Neural cell (in vitro differentiated cells): Measurements from ENCODE around the gene NKD2. TPM values are rescaled to one million over a fixed set of nuclear protein-coding genes. Genes with fewer than 3 reads are reported as not detected.

Experiments used
- H2AFZ ChIP-seq: fragments of 200-600, 300-800 bp; sonication (generic), shearing (Covaris generic); 2 replicates; pipeline ENCODE4 v1.6.0; 2014; ENCODE audit warnings: low read depth, mild to moderate bottlenecking, antibody characterized with exemption, low read length, moderate library complexity
- H3F3A ChIP-seq: fragments of 200-600 bp; shearing (Covaris generic); 2 replicates; pipeline ENCODE4 v1.6.1; 2016; ENCODE audit warnings: mild to moderate bottlenecking, moderate library complexity, mixed read lengths, antibody characterized with exemption, low read length; ENCODE audit not compliant: insufficient read depth, poor library complexity, severe bottlenecking
- H3K27ac ChIP-seq: fragments of 200-600, 300-800 bp; sonication (generic), shearing (Covaris generic); 2 replicates; pipeline ENCODE4 v1.5.1; 2014; ENCODE audit warnings: mild to moderate bottlenecking, low read length, moderate library complexity
- H3K27me3 ChIP-seq: fragments of 300-800, 200-600 bp; sonication (generic), shearing (Covaris generic); 2 replicates; pipeline ENCODE4 v1.6.0; 2014; ENCODE audit warnings: mild to moderate bottlenecking, low read depth, low read length, moderate library complexity; ENCODE audit not compliant: insufficient read depth
- H3K36me3 ChIP-seq: fragments of 300-800, 200-600 bp; sonication (generic), shearing (Covaris generic); 2 replicates; pipeline ENCODE4 v1.5.1; 2014; ENCODE audit warnings: mild to moderate bottlenecking, antibody characterized with exemption, low read length, moderate library complexity; ENCODE audit not compliant: insufficient read depth
- H3K4me2 ChIP-seq: fragments of 300-800, 200-600 bp; sonication (generic), shearing (Covaris generic); 2 replicates; pipeline ENCODE4 v1.6.0; 2014; ENCODE audit warnings: mild to moderate bottlenecking, low read length
- H3K4me3 ChIP-seq: fragments of 300-800, 200-600 bp; sonication (generic), shearing (Covaris generic); 2 replicates; pipeline ENCODE4 v1.5.1; 2014; ENCODE audit warnings: mild to moderate bottlenecking, low read length, moderate library complexity
- H3K79me2 ChIP-seq: fragments of 200-600 bp; shearing (Covaris generic); replicated peaks from 2 replicates; pipeline ENCODE4 v1.6.0; 2014; ENCODE audit warnings: mild to moderate bottlenecking, low read length, moderate library complexity; ENCODE audit not compliant: insufficient read depth
- H3K9ac ChIP-seq: fragments of 300-800, 200-600 bp; sonication (generic), shearing (Covaris generic); 2 replicates; pipeline ENCODE4 v1.6.1; 2016; ENCODE audit warnings: mild to moderate bottlenecking, low read length, mixed read lengths
- H3K9me2 ChIP-seq: fragments of 200-600 bp; shearing (Covaris generic); 2 replicates; pipeline ENCODE4 v1.6.1; 2016; ENCODE audit warnings: mild to moderate bottlenecking, low read length, mixed read lengths; ENCODE audit not compliant: insufficient read depth
- H3K9me3 ChIP-seq: fragments of 200-600, 300-800 bp; sonication (generic), shearing (Covaris generic); 2 replicates; pipeline ENCODE4 v1.6.1; 2016; ENCODE audit warnings: mild to moderate bottlenecking, mixed run types, low read length, moderate library complexity, mixed read lengths
- H4K20me1 ChIP-seq: fragments of 200-600 bp; shearing (Covaris generic); 2 replicates; pipeline ENCODE4 v1.6.1; 2016; ENCODE audit warnings: mild to moderate bottlenecking, mixed run types; ENCODE audit not compliant: insufficient read depth
- CTCF ChIP-seq: fragments of 450-650 bp; IDR thresholded peaks from 2 replicates; pipeline ENCODE4 v1.5.1; 2014; ENCODE audit warnings: antibody characterized with exemption, mild to moderate bottlenecking, moderate library complexity; ENCODE audit not compliant: poor library complexity, severe bottlenecking
- EP300 ChIP-seq: fragments of 450-650 bp; conservative IDR thresholded peaks from 2 replicates; pipeline ENCODE4 v1.6.1; 2014; ENCODE audit warnings: antibody characterized with exemption, mild to moderate bottlenecking, moderate library complexity; ENCODE audit not compliant: poor library complexity, severe bottlenecking
- EZH2 ChIP-seq: fragments of 200-600, 300-800 bp; shearing (Covaris generic), sonication (generic); IDR thresholded peaks from 2 replicates; pipeline ENCODE4 v1.6.1; 2014; ENCODE audit warnings: antibody characterized with exemption, low read length, borderline replicate concordance, mild to moderate bottlenecking; ENCODE audit not compliant: insufficient read depth, poor library complexity, severe bottlenecking
- MXI1 ChIP-seq: fragments of 450-650 bp; conservative IDR thresholded peaks from 2 replicates; pipeline ENCODE4 v1.6.1; 2014; ENCODE audit warnings: antibody characterized with exemption, mild to moderate bottlenecking; ENCODE audit not compliant: poor library complexity, severe bottlenecking
- POLR2AphosphoS5 ChIP-seq: IDR thresholded peaks from 2 replicates; pipeline ENCODE4 v1.6.1; 2012
- RAD21 ChIP-seq: fragments of 450-650 bp; conservative IDR thresholded peaks from 2 replicates; pipeline ENCODE4 v1.6.1; 2014; ENCODE audit warnings: antibody characterized with exemption, mild to moderate bottlenecking, moderate library complexity
- REST ChIP-seq: IDR thresholded peaks from 2 replicates; pipeline ENCODE4 v1.6.1; 2012; ENCODE audit warnings: borderline replicate concordance
- SMC3 ChIP-seq: fragments of 450-650 bp; conservative IDR thresholded peaks from 2 replicates; pipeline ENCODE4 v1.6.1; 2014; ENCODE audit warnings: antibody characterized with exemption, mild to moderate bottlenecking, moderate library complexity; ENCODE audit not compliant: poor library complexity
- TAF1 ChIP-seq: IDR thresholded peaks from 2 replicates; pipeline ENCODE4 v1.6.1; 2012; ENCODE audit warnings: low read depth
- polyA plus RNA-seq: library from polyadenylated mRNA; depleted of rRNA; stranded (reverse); fragments of >200 nt; gene quantifications from 2 replicates; pipeline ENCODE4 v1.2.3, GENCODE V29; 2014

NKD2 gene
- polyA plus RNA-seq, 1 donor from 2014 or later: 7.2 TPM

GRCh38 chr5:963673-964531 lies 44.7 kb upstream of the NKD2 start:
- no peaks in the 10 kb centered on the region for H3F3A ChIP-seq
- no peak overlapping the region for H3K9ac ChIP-seq
- no peaks in the 10 kb centered on the region for H3K9me2 ChIP-seq
- no peak overlapping the region for H2AFZ ChIP-seq
- no peaks in the 10 kb centered on the region for H3K9me3 ChIP-seq
- no peaks in the 10 kb centered on the region for H3K36me3 ChIP-seq
- TF ChIP-seq SMC3 (no peak), POLR2AphosphoS5 (no peak), TAF1 (no peak), CTCF (no peak)
- H3K79me2 ChIP-seq: no peaks in the 10 kb centered on the region
- no peaks in the 10 kb centered on the region for H3K27me3 ChIP-seq
- H4K20me1 ChIP-seq: no peaks in the 10 kb centered on the region
- no peak overlapping the region for H3K27ac ChIP-seq
- no peak overlapping the region for H3K4me3 ChIP-seq
- no peak overlapping the region for H3K4me2 ChIP-seq

GRCh38 chr5:964821-965220 lies 43.8 kb upstream of the NKD2 start:
- no peak overlapping the region for H3K27ac ChIP-seq
- TF ChIP-seq EP300: no peak
- no peak for TF ChIP-seq TAF1
- TF ChIP-seq SMC3: no peak
- no peak for TF ChIP-seq REST
- no peak for TF ChIP-seq POLR2AphosphoS5
- H3K4me3 ChIP-seq: no peak overlapping the region
- no peaks in the 10 kb centered on the region for H3K36me3 ChIP-seq
- H3K9me2 ChIP-seq: no peaks in the 10 kb centered on the region
- no peaks in the 10 kb centered on the region for H4K20me1 ChIP-seq
- H2AFZ ChIP-seq: no peak overlapping the region
- H3K9ac ChIP-seq: no peak overlapping the region
- H3F3A ChIP-seq: no peaks in the 10 kb centered on the region
- H3K4me2 ChIP-seq: no peak overlapping the region
- H3K9me3 ChIP-seq: no peaks in the 10 kb centered on the region
- no peaks in the 10 kb centered on the region for H3K27me3 ChIP-seq
- no peaks in the 10 kb centered on the region for H3K79me2 ChIP-seq

GRCh38 chr5:965604-966344 lies 42.8 kb upstream of the NKD2 start:
- Histone ChIP-seq H3F3A (no peaks in the 10 kb centered on the region), H3K4me2 (no peak overlapping the region), H3K27ac (no peak overlapping the region), H3K9ac (no peak overlapping the region), H3K36me3 (no peaks in the 10 kb centered on the region), H3K27me3 (no peaks in the 10 kb centered on the region), H2AFZ (no peak overlapping the region), H3K9me3 (no peaks in the 10 kb centered on the region), H3K4me3 (no peak overlapping the region), H3K79me2 (no peaks in the 10 kb centered on the region), H3K9me2 (no peaks in the 10 kb centered on the region), H4K20me1 (no peaks in the 10 kb centered on the region)
- TF ChIP-seq CTCF: no peak
- TF ChIP-seq SMC3: no peak
- no peak for TF ChIP-seq TAF1
- no peak for TF ChIP-seq RAD21
- TF ChIP-seq MXI1: no peak
- no peak for TF ChIP-seq POLR2AphosphoS5
- no peak for TF ChIP-seq EZH2
- no peak for TF ChIP-seq REST
